ENCODE results near the gene COPG2.

COPG2 gene

GRCh38 chr7:130461272-130461671 lies 207.3 kb downstream of the COPG2 start:
- Histone ChIP-seq H3K4me3 (ENCODE audit: low read length in 2 of 2) (no peak overlapping the region), H3K27me3 (ENCODE audit: control insufficient read depth in 2 of 2, insufficient read depth in 2 of 2, low read length in 2 of 2) (no peaks in the 10 kb centered on the region), H3K36me3 (ENCODE audit: control insufficient read depth in 2 of 2, insufficient read depth in 2 of 2, low read length in 2 of 2) (no peaks in the 10 kb centered on the region), H3K27ac (ENCODE audit: low read depth in 2 of 2, low read length in 2 of 2) (no peak overlapping the region), H3K4me1 (ENCODE audit: control insufficient read depth in 2 of 2, insufficient read depth in 2 of 2, low read length in 2 of 2) (no peaks in the 10 kb centered on the region), H3K9ac (ENCODE audit: low read depth in 1 of 2, low read length in 2 of 2) (no peak overlapping the region), H3K9me3 (ENCODE audit: control insufficient read depth in 2 of 2, low read length in 2 of 2) (peaks cover 0 to 2% of the 10 kb centered on the region in 2 donors)

- H3K4me3 ChIP-seq (ENCODE audit: low read length in 2 of 2), result no peak overlapping the region
- H3K27ac ChIP-seq (ENCODE audit: low read depth in 2 of 2, low read length in 2 of 2), result no peak overlapping the region
- no peaks in the 10 kb centered on the region for H3K4me1 ChIP-seq (ENCODE audit: control insufficient read depth in 2 of 2, insufficient read depth in 2 of 2, low read length in 2 of 2)
- H3K9ac ChIP-seq (ENCODE audit: low read depth in 1 of 2, low read length in 2 of 2), result no peak overlapping the region
- H3K9me3 ChIP-seq (ENCODE audit: control insufficient read depth in 2 of 2, low read length in 2 of 2), result peaks cover 0 to 2% of the 10 kb centered on the region in 2 donors
- no peaks in the 10 kb centered on the region for H3K36me3 ChIP-seq (ENCODE audit: control insufficient read depth in 2 of 2, insufficient read depth in 2 of 2, low read length in 2 of 2)
- H3K27me3 ChIP-seq (ENCODE audit: control insufficient read depth in 2 of 2, insufficient read depth in 2 of 2, low read length in 2 of 2), result no peaks in the 10 kb centered on the region
Observed at GRCh38 chr7:130458257-130458656, 210.3 kb downstream of the COPG2 start.

Data from mucosa of rectum (tissue), 2 donors.